Endodermal cell (in vitro differentiated cells): Measurements from ENCODE around the gene RND3. TPM values are rescaled to one million over a fixed set of nuclear protein-coding genes. Genes with fewer than 3 reads are reported as not detected.

ENCODE experiments used
- DNase-seq: peaks from one replicate; pipeline ENCODE4 v3.0.0-alpha.2; 2017
- H3K27ac ChIP-seq: 2 replicates; pipeline ENCODE4 v1.5.1; 2013; ENCODE audit warnings: mild to moderate bottlenecking, low read depth, low read length, moderate library complexity
- H3K27me3 ChIP-seq: 2 replicates; pipeline ENCODE4 v1.6.1; 2013; ENCODE audit warnings: mild to moderate bottlenecking, low read length, moderate library complexity; ENCODE audit not compliant: insufficient read depth, control insufficient read depth, poor library complexity, severe bottlenecking
- H3K36me3 ChIP-seq: 2 replicates; pipeline ENCODE4 v1.7.0; 2013; ENCODE audit warnings: mild to moderate bottlenecking, low read length, moderate library complexity; ENCODE audit not compliant: control insufficient read depth, insufficient read depth
- H3K4me1 ChIP-seq: one replicate; pipeline ENCODE4 v1.7.0; 2013; ENCODE audit warnings: low read length; ENCODE audit not compliant: control insufficient read depth, insufficient read depth
- H3K4me3 ChIP-seq: 2 replicates; pipeline ENCODE4 v1.5.1; 2013; ENCODE audit warnings: mild to moderate bottlenecking, low read length, moderate library complexity
- H3K9ac ChIP-seq: 2 replicates; pipeline ENCODE4 v1.6.1; 2013; ENCODE audit warnings: mild to moderate bottlenecking, low read length, moderate library complexity; ENCODE audit not compliant: poor library complexity, severe bottlenecking; ENCODE audit errors: extremely low read depth
- H3K9me3 ChIP-seq: 2 replicates; pipeline ENCODE4 v1.6.1; 2013; ENCODE audit warnings: mild to moderate bottlenecking, low read length, moderate library complexity; ENCODE audit not compliant: control insufficient read depth
- H3K27ac Mint-ChIP-seq: 2 replicates; pipeline ENCODE4 v1.8.0; 2020; ENCODE audit warnings: mixed read lengths
- H3K27me3 Mint-ChIP-seq: 2 replicates; pipeline ENCODE4 v1.8.0; 2021; ENCODE audit warnings: mild to moderate bottlenecking, mixed read lengths; ENCODE audit not compliant: insufficient read depth
- H3K36me3 Mint-ChIP-seq: 2 replicates; pipeline ENCODE4 v1.8.0; 2020; ENCODE audit warnings: low read depth, mixed read lengths
- H3K4me1 Mint-ChIP-seq: 2 replicates; pipeline ENCODE4 v1.8.0; 2020; ENCODE audit warnings: mixed read lengths
- H3K4me3 Mint-ChIP-seq: 2 replicates; pipeline ENCODE4 v1.8.0; 2020; ENCODE audit warnings: mild to moderate bottlenecking, moderate library complexity, mixed read lengths
- H3K9me3 Mint-ChIP-seq: 2 replicates; pipeline ENCODE4 v1.8.0; 2020; ENCODE audit warnings: mild to moderate bottlenecking, mixed read lengths
- CTCF ChIP-seq: fragments of 200-600 bp; sonication (generic); conservative IDR thresholded peaks from 2 replicates; pipeline ENCODE4 v1.5.0; 2021; ENCODE audit warnings: antibody characterized with exemption, mild to moderate bottlenecking
- WGBS, 2 experiments: methylation state at CpG; one replicate each; pipeline versions ENCODE4 v1.1.5 to v1.1.7; 2013; ENCODE audit warnings: missing lambda C conversion rate in 2 of 2, mixed read lengths in 1 of 2; ENCODE audit not compliant: insufficient coverage in 1 of 2, insufficient read length in 1 of 2; 5-methylcytosine and 5-hydroxymethylcytosine counted together
- long read RNA-seq, 4 experiments: library from polyadenylated mRNA in 2 of 4; library from RNA in 1 of 4; library from capped mRNA in 1 of 4; stranded (forward) in 3 of 4; unstranded in 1 of 4; transcript quantifications; one replicate each; pipeline ENCODE4 v2.0.0, GENCODE V29; 2020 to 2021; ENCODE audit warnings: inconsistent platforms in 1 of 4
- polyA plus RNA-seq, 2 experiments: library from polyadenylated mRNA; stranded (reverse); fragments of 50-300 nt; gene quantifications; one replicate each; pipeline ENCODE4 v1.2.3, GENCODE V29; 2013
- total RNA-seq, 2 donors: library from RNA; stranded (reverse); fragmentation: NEBNext Ultra II Directional in 1 of 2; extraction: Animal tissue kit (Norgen Biotek cat#: 25700) in 1 of 2; gene quantifications; 2 replicates in 1 of 2; 3 replicates in 1 of 2; pipeline ENCODE4 v1.2.1, GENCODE V29; 2021

RND3 gene
- 1 to 10 TPM; 1.3 to 7.8 TPM for total RNA-seq
- polyA plus RNA-seq (2013, experiment 1 of 2), result 99.8 TPM
- polyA plus RNA-seq (2013, experiment 2 of 2), result 80.5 TPM
- long read RNA-seq, experiment 1, result 0 reads
- long read RNA-seq, experiment 2, partial matches to known transcripts, result 0 of 4 reads
- long read RNA-seq, experiment 2, other reads (novel, unspliced or antisense), result 1 of 4 reads
- long read RNA-seq, experiment 3, transcript RND3-202 (5 exons, 2,777 nt), result minor isoform, 10 of 43 reads
- long read RNA-seq, experiment 3, transcript RND3-201 (6 exons, 2,711 nt), result major isoform, 26 of 43 reads
- long read RNA-seq, experiment 3, partial matches to known transcripts, result 2 of 43 reads
- long read RNA-seq, experiment 3, other reads (novel, unspliced or antisense), result 3 of 43 reads
- long read RNA-seq, experiment 4, partial matches to known transcripts, result 0 of 3 reads
- long read RNA-seq, experiment 4, other reads (novel, unspliced or antisense), result 0 of 3 reads

GRCh38 chr2:150487537-150488429, at the start of gene RND3:
RND3 (minus strand) TSS chr2:150487667; CDS start chr2:150487417, 250 bp downstream.
- peak within 1 kb of the TSS; percentile 24 for H3K9ac ChIP-seq
- Mint-ChIP-seq H3K27ac (no peak within 1 kb of the TSS), H3K27me3 (peaks cover 44% of the 10 kb centered on the region), H3K4me3 (peak within 1 kb of the TSS; percentile 71), H3K9me3 (no peaks in the 10 kb centered on the region), H3K4me1 (peaks cover 19% of the 10 kb centered on the region), H3K36me3 (no peaks in the 10 kb centered on the region)
- peaks cover 3% of the 10 kb centered on the region for H3K4me1 ChIP-seq
- TF ChIP-seq CTCF, result peak; percentile 95
- 8 to 14% methylated on average over 11 to 24 of the region's 24 CpGs for WGBS, 2 experiments
- no peaks in the 10 kb centered on the region for H3K36me3 ChIP-seq
- H3K9me3 ChIP-seq, result no peaks in the 10 kb centered on the region
- DNase-seq, result peak; percentile 98
- peak within 1 kb of the TSS; percentile 80 for H3K27ac ChIP-seq
- peaks cover 43% of the 10 kb centered on the region for H3K27me3 ChIP-seq
- peak within 1 kb of the TSS; percentile 80 for H3K4me3 ChIP-seq

GRCh38 chr2:150535176-150535575, 47.7 kb upstream of the RND3 start:
- no peak for TF ChIP-seq CTCF
- Histone ChIP-seq H3K27ac (no peak overlapping the region), H3K9ac (no peak overlapping the region), H3K36me3 (no peaks in the 10 kb centered on the region), H3K4me3 (no peak overlapping the region), H3K27me3 (no peaks in the 10 kb centered on the region), H3K9me3 (peaks cover 16% of the 10 kb centered on the region), H3K4me1 (no peaks in the 10 kb centered on the region)
- 82% methylated on average over 1 of the region's 1 CpG; no CpG with 5 or more reads in 1 of the 2 experiments for WGBS, 2 experiments
- no peaks in the 10 kb centered on the region for H3K4me1 Mint-ChIP-seq
- H3K36me3 Mint-ChIP-seq, result peaks cover 2% of the 10 kb centered on the region
- no peak for DNase-seq
- H3K27me3 Mint-ChIP-seq, result no peaks in the 10 kb centered on the region
- H3K9me3 Mint-ChIP-seq, result peaks cover 25% of the 10 kb centered on the region
- no peak overlapping the region for H3K27ac Mint-ChIP-seq
- no peak overlapping the region for H3K4me3 Mint-ChIP-seq

- Mint-ChIP-seq H3K4me1 (no peaks in the 10 kb centered on the region), H3K27me3 (no peaks in the 10 kb centered on the region), H3K4me3 (no peak overlapping the region), H3K36me3 (peaks cover 2% of the 10 kb centered on the region), H3K9me3 (peaks cover 24% of the 10 kb centered on the region), H3K27ac (no peak overlapping the region)
- H3K27ac ChIP-seq, result no peak overlapping the region
- no peak for TF ChIP-seq CTCF
- peaks cover 16% of the 10 kb centered on the region for H3K9me3 ChIP-seq
- H3K36me3 ChIP-seq, result no peaks in the 10 kb centered on the region
- DNase-seq, result no peak
- H3K4me1 ChIP-seq, result no peaks in the 10 kb centered on the region
- no peaks in the 10 kb centered on the region for H3K27me3 ChIP-seq
- H3K9ac ChIP-seq, result no peak overlapping the region
- WGBS, 2 experiments, result 92% methylated on average over 1 of the region's 1 CpG; no CpG with 5 or more reads in 1 of the 2 experiments
- H3K4me3 ChIP-seq, result no peak overlapping the region
Observed at GRCh38 chr2:150532879-150533278, 45.4 kb upstream of the RND3 start.
